ENCODE measurements around the gene CAMK2G.
"Not testable (repeated sequence)": the region's sequence is repeated elsewhere in the genome, so short reads cannot be mapped to it uniquely, and the experiment has no call there.

Gene CAMK2G

GRCh38 chr10:73874267-73875138 lies at the start of gene CAMK2G:
Gene CAMK2G (minus strand): TSS chr10:73874555. CDS start chr10:73874461, 94 bp downstream.
- Histone ChIP-seq H3K36me3 (ENCODE audit: control insufficient read depth, insufficient read depth, low read length, severe bottlenecking) (peaks cover 11% of the 10 kb centered on the region), H3K9ac (ENCODE audit: low read length) (peak within 1 kb of the TSS; percentile 77), H3K27me3 (replicated peaks; ENCODE audit: control insufficient read depth, insufficient read depth, low read length) (no peaks in the 10 kb centered on the region), H3K4me3 (ENCODE audit: low read length) (peak within 1 kb of the TSS; percentile 85), H3K4me1 (ENCODE audit: control insufficient read depth, insufficient read depth, low read length) (peaks cover 23% of the 10 kb centered on the region), H3K9me3 (ENCODE audit: control insufficient read depth, low read length) (no peaks in the 10 kb centered on the region)
- DNase-seq (ENCODE audit: low read depth): peak; percentile 95

- Histone ChIP-seq H3K4me1 (ENCODE audit: control insufficient read depth, insufficient read depth, low read length) (peaks cover 10% of the 10 kb centered on the region), H3K36me3 (ENCODE audit: control insufficient read depth, insufficient read depth, low read length, severe bottlenecking) (no peaks in the 10 kb centered on the region), H3K9ac (ENCODE audit: low read length) (no peak overlapping the region), H3K27me3 (replicated peaks; ENCODE audit: control insufficient read depth, insufficient read depth, low read length) (no peaks in the 10 kb centered on the region), H3K4me3 (ENCODE audit: low read length) (no peak overlapping the region), H3K9me3 (ENCODE audit: control insufficient read depth, low read length) (peaks cover 10% of the 10 kb centered on the region)
- DNase-seq (ENCODE audit: low read depth): no peak
Observed at GRCh38 chr10:73922864-73923133, 48.4 kb upstream of the CAMK2G start.

DNA sequence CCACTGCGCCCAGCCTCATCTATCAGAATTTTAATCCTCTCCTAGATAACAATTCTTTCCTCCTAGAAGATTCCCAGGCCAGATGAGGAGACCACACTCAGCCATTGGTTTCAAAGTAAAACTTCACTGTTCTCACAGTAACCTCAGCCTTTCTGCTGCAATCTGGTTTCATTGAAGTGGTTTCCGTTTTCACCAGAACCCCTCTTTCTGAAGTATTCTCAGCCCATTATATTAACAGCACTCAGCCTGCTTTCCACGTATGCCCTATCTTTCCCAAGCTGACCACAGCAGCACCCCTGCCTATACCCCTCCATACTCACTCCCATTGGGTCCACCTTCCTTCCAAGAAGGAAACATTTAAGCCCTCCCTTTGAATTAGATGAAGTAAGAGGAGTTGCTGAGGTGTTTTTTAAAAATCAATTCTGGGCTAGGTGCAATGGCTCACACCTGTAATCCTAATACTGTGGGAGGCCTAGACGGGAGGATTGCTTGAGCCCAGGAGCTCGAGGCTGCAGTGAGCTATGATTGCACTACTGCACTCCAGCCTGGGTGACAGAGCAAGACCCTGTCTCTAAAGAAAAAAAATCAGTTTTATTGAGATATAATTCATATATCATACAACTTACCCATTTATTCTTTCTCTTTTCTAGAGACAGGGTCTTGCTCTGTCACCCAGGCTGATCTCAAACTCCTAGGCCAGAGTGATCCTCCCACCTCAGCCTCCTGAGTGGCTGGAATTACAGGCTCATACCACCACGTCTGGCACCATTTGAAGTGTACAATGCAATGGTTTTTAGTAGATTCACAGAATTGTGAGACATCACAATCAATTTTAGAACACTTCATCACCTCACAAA lies 47.9 kb upstream of the CAMK2G start:
- Histone ChIP-seq H3K36me3 (ENCODE audit: control insufficient read depth, insufficient read depth, low read length, severe bottlenecking) (no peaks in the 10 kb centered on the region), H3K4me1 (ENCODE audit: control insufficient read depth, insufficient read depth, low read length) (peaks cover 16% of the 10 kb centered on the region), H3K9me3 (ENCODE audit: control insufficient read depth, low read length) (peaks cover 10% of the 10 kb centered on the region), H3K9ac (ENCODE audit: low read length) (no peak overlapping the region), H3K4me3 (ENCODE audit: low read length) (no peak overlapping the region), H3K27me3 (replicated peaks; ENCODE audit: control insufficient read depth, insufficient read depth, low read length) (no peaks in the 10 kb centered on the region)
- DNase-seq (ENCODE audit: low read depth): no peak

- peak; percentile 39 for DNase-seq (ENCODE audit: low read depth)
- H3K27me3 ChIP-seq (replicated peaks; ENCODE audit: control insufficient read depth, insufficient read depth, low read length): no peaks in the 10 kb centered on the region
- peaks cover 5% of the 10 kb centered on the region for H3K36me3 ChIP-seq (ENCODE audit: control insufficient read depth, insufficient read depth, low read length, severe bottlenecking)
- H3K4me1 ChIP-seq (ENCODE audit: control insufficient read depth, insufficient read depth, low read length): peaks cover 27% of the 10 kb centered on the region
- peak overlapping the region; percentile 71 for H3K9ac ChIP-seq (ENCODE audit: low read length)
- H3K9me3 ChIP-seq (ENCODE audit: control insufficient read depth, low read length): peaks cover 10% of the 10 kb centered on the region
- H3K4me3 ChIP-seq (ENCODE audit: low read length): peak overlapping the region; percentile 1
Observed at GRCh38 chr10:73920089-73920488, 45.7 kb upstream of the CAMK2G start.

- H3K9me3 ChIP-seq (ENCODE audit: control insufficient read depth, low read length); H3K36me3 ChIP-seq (ENCODE audit: control insufficient read depth, insufficient read depth, low read length, severe bottlenecking); H3K4me3 ChIP-seq (ENCODE audit: low read length); H3K27me3 ChIP-seq (replicated peaks; ENCODE audit: control insufficient read depth, insufficient read depth, low read length); DNase-seq (ENCODE audit: low read depth): not testable (repeated sequence)
- peaks cover 27% of the 10 kb centered on the region for H3K4me1 ChIP-seq (ENCODE audit: control insufficient read depth, insufficient read depth, low read length)
- peak overlapping the region; percentile 71 for H3K9ac ChIP-seq (ENCODE audit: low read length)
Observed at GRCh38 chr10:73919481-73919880, 45.1 kb upstream of the CAMK2G start.

GRCh38 chr10:73917566-73918305 lies 43.4 kb upstream of the CAMK2G start:
- H3K27me3 ChIP-seq (replicated peaks; ENCODE audit: control insufficient read depth, insufficient read depth, low read length): no peaks in the 10 kb centered on the region
- peaks cover 10% of the 10 kb centered on the region for H3K9me3 ChIP-seq (ENCODE audit: control insufficient read depth, low read length)
- DNase-seq (ENCODE audit: low read depth): no peak
- no peak overlapping the region for H3K4me3 ChIP-seq (ENCODE audit: low read length)
- H3K4me1 ChIP-seq (ENCODE audit: control insufficient read depth, insufficient read depth, low read length): peaks cover 22% of the 10 kb centered on the region
- peak overlapping the region; percentile 46 for H3K9ac ChIP-seq (ENCODE audit: low read length)
- H3K36me3 ChIP-seq (ENCODE audit: control insufficient read depth, insufficient read depth, low read length, severe bottlenecking): peaks cover 9% of the 10 kb centered on the region

- H3K4me1 ChIP-seq (ENCODE audit: control insufficient read depth, insufficient read depth, low read length): peaks cover 24% of the 10 kb centered on the region
- peak overlapping the region; percentile 2 for H3K4me3 ChIP-seq (ENCODE audit: low read length)
- peaks cover 9% of the 10 kb centered on the region for H3K36me3 ChIP-seq (ENCODE audit: control insufficient read depth, insufficient read depth, low read length, severe bottlenecking)
- no peak for DNase-seq (ENCODE audit: low read depth)
- H3K27me3 ChIP-seq (replicated peaks; ENCODE audit: control insufficient read depth, insufficient read depth, low read length): no peaks in the 10 kb centered on the region
- H3K9ac ChIP-seq (ENCODE audit: low read length): no peak overlapping the region
- peaks cover 10% of the 10 kb centered on the region for H3K9me3 ChIP-seq (ENCODE audit: control insufficient read depth, low read length)
Observed at GRCh38 chr10:73916761-73917470, 42.6 kb upstream of the CAMK2G start.

DNA sequence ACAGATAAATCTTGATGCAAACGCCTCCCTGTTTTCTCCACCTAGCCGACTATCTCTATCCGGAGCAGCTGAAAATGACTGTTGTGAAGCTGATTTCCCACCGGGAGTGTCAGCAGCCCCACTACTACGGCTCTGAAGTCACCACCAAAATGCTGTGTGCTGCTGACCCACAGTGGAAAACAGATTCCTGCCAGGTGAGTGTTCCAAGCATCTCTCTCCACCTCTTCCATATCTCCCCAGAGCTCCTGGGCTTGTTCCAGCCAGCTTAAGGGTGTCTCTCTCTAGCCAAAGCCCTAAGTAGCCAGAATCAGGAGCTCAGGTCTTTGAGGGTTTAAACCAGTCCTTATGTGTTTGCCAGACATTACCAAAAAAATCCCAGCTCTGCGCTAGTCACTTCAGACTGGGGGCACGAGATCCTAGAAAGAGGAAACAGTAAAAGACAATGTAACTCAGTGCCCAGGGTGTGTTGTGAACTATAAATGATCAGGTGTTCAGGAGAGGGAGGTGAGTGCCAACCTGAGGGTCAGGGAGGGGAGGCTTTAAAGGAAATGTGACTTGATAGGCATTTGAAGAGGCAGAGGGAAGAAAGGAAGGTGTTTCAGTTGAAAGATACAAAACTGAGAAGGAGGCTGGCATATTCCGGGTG lies 41.0 kb upstream of the CAMK2G start:
- peaks cover 9% of the 10 kb centered on the region for H3K36me3 ChIP-seq (ENCODE audit: control insufficient read depth, insufficient read depth, low read length, severe bottlenecking)
- no peak overlapping the region for H3K4me3 ChIP-seq (ENCODE audit: low read length)
- peaks cover 33% of the 10 kb centered on the region for H3K4me1 ChIP-seq (ENCODE audit: control insufficient read depth, insufficient read depth, low read length)
- peaks cover 10% of the 10 kb centered on the region for H3K9me3 ChIP-seq (ENCODE audit: control insufficient read depth, low read length)
- DNase-seq (ENCODE audit: low read depth): no peak
- H3K9ac ChIP-seq (ENCODE audit: low read length): no peak overlapping the region
- no peaks in the 10 kb centered on the region for H3K27me3 ChIP-seq (replicated peaks; ENCODE audit: control insufficient read depth, insufficient read depth, low read length)

DNA sequence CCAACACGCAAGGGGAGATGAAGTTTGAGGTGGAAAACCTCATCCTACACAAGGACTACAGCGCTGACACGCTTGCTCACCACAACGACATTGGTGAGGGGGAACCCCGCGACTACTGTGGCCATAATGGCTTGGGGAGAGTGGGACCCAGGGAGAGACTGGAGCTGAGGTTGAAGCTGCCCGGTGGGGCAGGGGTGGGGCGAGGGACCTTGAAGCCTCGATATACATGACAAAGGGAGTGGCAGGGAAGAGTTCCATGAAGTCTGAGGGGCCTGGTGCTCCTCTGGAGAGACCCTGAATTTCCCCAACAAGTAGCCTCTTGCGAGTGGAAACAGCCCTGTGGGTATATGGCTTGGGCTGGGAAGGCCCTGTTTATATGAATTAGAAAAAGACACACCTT lies 39.7 kb upstream of the CAMK2G start:
- Histone ChIP-seq H3K4me1 (ENCODE audit: control insufficient read depth, insufficient read depth, low read length) (peaks cover 40% of the 10 kb centered on the region), H3K4me3 (ENCODE audit: low read length) (no peak overlapping the region), H3K27me3 (replicated peaks; ENCODE audit: control insufficient read depth, insufficient read depth, low read length) (no peaks in the 10 kb centered on the region), H3K36me3 (ENCODE audit: control insufficient read depth, insufficient read depth, low read length, severe bottlenecking) (peaks cover 9% of the 10 kb centered on the region), H3K9ac (ENCODE audit: low read length) (no peak overlapping the region), H3K9me3 (ENCODE audit: control insufficient read depth, low read length) (peaks cover 6% of the 10 kb centered on the region)
- DNase-seq (ENCODE audit: low read depth): no peak

DNA sequence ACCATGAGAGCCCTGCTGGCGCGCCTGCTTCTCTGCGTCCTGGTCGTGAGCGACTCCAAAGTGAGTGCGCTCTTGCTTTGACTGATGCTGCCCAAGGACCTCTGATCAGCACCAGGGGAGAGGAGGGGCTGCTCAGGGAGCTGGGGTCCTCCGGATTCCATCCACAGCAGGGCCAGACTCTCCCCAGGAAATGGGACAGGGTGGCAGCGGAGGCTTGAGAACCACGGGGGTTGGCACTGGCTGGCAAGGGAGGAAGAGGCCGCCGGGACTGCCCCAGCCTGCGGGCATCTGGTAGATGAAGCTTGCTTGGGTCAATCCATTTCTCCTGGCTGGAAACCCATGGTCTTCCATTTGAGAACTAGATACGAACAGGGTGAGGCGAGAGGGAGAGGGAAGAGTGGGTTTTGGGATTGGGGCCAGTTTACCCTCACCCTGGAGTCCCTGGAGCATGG lies 37.2 kb upstream of the CAMK2G start:
- H3K27me3 ChIP-seq (replicated peaks; ENCODE audit: control insufficient read depth, insufficient read depth, low read length): no peaks in the 10 kb centered on the region
- peak overlapping the region; percentile 84 for H3K4me3 ChIP-seq (ENCODE audit: low read length)
- H3K4me1 ChIP-seq (ENCODE audit: control insufficient read depth, insufficient read depth, low read length): peaks cover 49% of the 10 kb centered on the region
- peaks cover 9% of the 10 kb centered on the region for H3K36me3 ChIP-seq (ENCODE audit: control insufficient read depth, insufficient read depth, low read length, severe bottlenecking)
- no peak for DNase-seq (ENCODE audit: low read depth)
- no peaks in the 10 kb centered on the region for H3K9me3 ChIP-seq (ENCODE audit: control insufficient read depth, low read length)
- peak overlapping the region; percentile 83 for H3K9ac ChIP-seq (ENCODE audit: low read length)

All from adipocyte (in vitro differentiated cells).